C4-2B (cell line): Measurements from ENCODE around the gene ZNF439.
"Not testable (repeated sequence)": the region's sequence is repeated elsewhere in the genome, so short reads cannot be mapped to it uniquely, and the experiment has no call there.

Experiments
- H3K27ac ChIP-seq: fragments of 450-650 bp; 2 replicates; pipeline ENCODE4 v1.5.1; 2017
- ZFX ChIP-seq: fragments of 450-650 bp; IDR thresholded peaks from 2 replicates; pipeline ENCODE4 v1.6.1; 2017
- TF ChIP-seq, protein P1 (sequence below): fragments of 450-650 bp; conservative IDR thresholded peaks from 2 replicates; pipeline ENCODE4 v1.5.1; 2017; ENCODE audit warnings: mild to moderate bottlenecking

Gene ZNF439

DNA sequence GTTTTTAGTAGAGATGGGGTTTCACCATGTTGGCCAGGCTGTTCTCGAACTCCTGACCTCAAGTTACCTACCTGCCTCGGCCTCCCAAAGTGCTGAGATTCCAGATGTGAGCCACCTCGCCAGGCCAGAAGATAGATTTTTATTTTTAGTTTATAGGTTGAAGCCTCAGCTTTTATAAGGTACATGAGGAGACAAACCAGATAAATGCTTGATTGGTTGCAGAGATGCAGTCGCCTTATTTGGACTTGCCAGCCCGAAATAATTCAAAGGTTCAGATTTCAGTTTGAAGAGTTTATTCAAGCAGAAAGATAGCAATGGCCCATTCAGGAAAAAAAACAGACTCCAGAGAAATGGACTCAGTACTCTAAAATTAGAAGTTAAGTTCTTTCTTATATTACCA, 42.1 kb downstream of the ZNF439 start:
- no peak for TF ChIP-seq ZFX
- TF ChIP-seq, protein P1, sequence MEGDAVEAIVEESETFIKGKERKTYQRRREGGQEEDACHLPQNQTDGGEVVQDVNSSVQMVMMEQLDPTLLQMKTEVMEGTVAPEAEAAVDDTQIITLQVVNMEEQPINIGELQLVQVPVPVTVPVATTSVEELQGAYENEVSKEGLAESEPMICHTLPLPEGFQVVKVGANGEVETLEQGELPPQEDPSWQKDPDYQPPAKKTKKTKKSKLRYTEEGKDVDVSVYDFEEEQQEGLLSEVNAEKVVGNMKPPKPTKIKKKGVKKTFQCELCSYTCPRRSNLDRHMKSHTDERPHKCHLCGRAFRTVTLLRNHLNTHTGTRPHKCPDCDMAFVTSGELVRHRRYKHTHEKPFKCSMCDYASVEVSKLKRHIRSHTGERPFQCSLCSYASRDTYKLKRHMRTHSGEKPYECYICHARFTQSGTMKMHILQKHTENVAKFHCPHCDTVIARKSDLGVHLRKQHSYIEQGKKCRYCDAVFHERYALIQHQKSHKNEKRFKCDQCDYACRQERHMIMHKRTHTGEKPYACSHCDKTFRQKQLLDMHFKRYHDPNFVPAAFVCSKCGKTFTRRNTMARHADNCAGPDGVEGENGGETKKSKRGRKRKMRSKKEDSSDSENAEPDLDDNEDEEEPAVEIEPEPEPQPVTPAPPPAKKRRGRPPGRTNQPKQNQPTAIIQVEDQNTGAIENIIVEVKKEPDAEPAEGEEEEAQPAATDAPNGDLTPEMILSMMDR = no peak
- H3K27ac ChIP-seq = no peak overlapping the region

DNA sequence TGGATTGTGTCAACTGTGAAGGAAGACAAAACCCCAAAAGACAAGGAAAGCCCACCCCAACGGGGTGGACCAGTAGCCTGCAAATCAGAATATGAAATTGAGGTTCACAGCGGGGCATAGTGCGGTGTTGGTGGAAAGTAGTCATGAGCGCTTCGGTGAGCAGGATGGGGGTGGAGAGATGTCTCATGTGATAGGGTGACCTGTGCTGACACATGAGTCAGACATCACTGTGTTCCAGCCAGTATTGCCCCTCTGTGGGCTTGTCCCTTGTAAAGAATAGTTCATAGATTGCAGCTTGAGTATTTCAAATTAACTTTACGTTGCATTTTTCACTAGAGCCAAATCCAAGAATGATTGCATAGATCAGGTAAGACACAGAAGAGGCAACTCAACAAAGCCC, 46.3 kb downstream of the ZNF439 start:
- TF ChIP-seq, protein P1 = no peak
- no peak for TF ChIP-seq ZFX
- H3K27ac ChIP-seq = no peak overlapping the region

DNA sequence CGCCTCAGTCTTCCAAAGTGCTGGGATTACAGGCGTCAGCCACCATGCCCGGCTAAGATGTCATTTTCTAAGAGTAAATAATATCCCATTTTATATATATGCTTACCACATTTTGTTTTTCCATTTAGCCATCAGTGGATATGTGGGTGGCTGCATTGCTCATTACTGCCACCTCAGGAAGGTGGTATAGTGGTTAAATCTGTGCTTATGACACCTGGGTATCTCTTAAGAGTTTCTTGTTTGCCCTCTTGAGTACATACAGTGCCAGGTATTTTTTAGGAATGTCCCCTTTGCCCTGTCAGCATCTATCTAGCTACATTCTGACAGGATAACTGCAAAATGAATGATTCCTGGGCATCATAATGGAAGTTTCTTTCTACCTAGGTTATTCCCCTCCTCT, 53.7 kb downstream of the ZNF439 start:
- no peak overlapping the region for H3K27ac ChIP-seq
- TF ChIP-seq ZFX = no peak
- TF ChIP-seq, protein P1 = peak; percentile 23

DNA sequence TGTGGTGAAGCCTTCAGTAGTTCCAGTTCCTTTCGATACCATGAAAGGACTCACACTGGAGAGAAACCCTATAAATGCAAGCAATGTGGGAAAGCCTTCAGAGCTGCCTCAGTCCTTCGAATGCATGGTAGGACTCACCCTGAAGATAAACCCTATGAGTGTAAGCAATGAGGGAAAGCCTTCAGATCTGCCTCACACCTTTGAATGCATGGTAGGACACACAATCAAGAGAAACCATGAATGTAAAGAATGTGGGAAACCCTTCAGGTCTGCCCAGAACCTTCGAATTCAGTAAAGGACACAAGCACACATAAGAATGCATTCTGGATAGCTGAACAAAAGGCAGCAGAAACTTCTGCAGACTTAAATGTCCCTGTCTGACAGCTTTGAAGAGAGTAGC, 57.4 kb downstream of the ZNF439 start:
- TF ChIP-seq, protein P1 = no peak
- no peak for TF ChIP-seq ZFX
- H3K27ac ChIP-seq = no peak overlapping the region

DNA sequence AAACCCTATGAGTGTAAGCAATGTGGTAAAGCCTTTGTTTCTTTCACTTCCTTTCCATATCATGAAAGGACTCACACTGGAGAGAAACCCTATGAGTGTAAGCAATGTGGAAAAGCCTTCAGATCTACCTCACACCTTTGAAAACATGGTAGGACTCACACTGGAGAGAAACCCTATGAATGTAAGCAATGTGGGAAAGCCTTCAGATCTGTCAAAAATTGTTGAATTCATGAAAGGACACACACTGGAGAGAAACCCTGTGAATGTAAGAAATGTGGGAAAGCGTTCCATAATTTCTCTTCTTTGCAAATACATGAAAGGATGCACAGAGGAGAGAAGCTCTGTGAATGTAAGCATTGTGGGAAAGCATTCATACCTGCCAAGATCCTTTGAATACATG, 63.4 kb downstream of the ZNF439 start:
- not testable (repeated sequence) for H3K27ac ChIP-seq

DNA sequence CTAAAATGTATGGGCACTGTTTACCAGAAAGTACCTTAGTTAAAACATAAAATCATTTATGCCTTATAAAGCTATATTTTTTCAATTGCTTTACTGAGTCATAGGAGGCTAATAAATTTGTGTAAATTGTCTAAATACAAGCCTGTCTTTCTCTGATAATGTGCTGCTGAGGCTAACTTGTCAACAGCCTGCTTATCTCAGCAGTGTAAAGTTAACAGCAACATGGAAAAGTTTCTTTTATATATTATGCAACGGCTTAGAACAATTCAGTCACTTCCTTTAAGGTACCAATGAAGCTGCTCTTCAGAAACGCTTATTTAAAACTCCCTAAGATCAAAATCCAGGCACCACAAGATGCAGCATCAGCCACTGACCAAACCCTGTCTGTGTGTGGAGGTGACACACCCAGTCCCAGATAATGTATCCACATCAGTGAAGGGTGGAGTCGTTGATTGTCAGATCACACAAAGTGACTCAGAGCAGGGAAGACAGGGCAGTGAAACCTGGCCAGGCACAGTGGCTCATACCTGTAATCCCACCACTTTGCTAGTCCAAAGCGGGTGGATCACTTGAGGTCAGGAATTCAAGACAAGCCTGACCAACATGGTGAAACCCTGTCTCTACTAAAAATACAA, 66.0 kb downstream of the ZNF439 start:
- H3K27ac ChIP-seq = not testable (repeated sequence)
